HL-60/S4 treated with retinoic acid at 250 ng/mL for 4 days and 3 days (cell line): Measurements from ENCODE around the gene GTF2E1.

Source experiments
- in situ Hi-C: fragments of 300-500 bp; cut with MboI; formaldehyde crosslinking; loops from 2 replicates; pipeline ENCODE4 v1.7.0; 2022; ENCODE audit warnings: low sequenced_read_pairs

Gene GTF2E1

DNA sequence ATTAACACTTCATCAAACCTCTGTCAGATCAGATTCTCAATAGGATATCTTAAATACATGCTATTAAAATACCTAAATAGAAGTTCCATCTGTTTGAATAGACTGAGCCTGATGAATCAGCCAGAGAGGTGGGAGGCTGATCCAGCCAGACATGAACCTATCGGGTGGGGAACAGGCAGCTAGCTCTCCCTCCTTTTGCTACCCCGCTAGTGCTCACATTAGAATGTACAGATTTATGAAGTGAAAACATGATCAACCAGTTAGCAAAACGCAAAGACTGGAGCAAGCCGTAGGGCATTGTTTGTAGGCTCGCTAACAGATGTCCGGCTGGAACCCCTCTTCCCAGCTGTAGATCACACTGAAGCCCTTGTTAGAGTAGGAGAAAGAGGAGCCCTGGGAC is 54.4 kb downstream of the GTF2E1 start:
- in situ Hi-C loops = loop anchor here (25.0 kb wide), 1 partner anchor 235 kb away; no protein-coding TSS in a partner anchor

DNA sequence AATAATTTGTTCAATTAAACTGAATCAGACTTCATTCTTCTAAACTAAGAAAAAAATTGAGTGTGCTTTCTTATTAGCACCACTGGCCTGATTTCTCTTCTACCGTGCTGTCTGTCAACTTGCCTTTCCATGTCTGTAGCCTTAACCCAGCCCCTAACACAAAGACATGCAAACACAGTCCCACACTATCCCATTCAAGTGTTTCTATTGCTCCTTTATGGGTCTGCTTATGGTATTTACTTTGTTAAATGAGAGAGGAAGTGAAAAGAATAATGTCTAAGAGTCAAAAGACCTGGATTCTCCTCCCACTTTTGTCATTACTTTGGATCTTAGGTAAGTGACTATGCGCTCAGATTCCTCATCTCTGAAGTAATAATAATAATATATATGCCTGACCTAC is 55.3 kb downstream of the GTF2E1 start:
- in situ Hi-C loops = loop anchor here (25.0 kb wide), 1 partner anchor 236 kb away; no protein-coding TSS in a partner anchor

DNA sequence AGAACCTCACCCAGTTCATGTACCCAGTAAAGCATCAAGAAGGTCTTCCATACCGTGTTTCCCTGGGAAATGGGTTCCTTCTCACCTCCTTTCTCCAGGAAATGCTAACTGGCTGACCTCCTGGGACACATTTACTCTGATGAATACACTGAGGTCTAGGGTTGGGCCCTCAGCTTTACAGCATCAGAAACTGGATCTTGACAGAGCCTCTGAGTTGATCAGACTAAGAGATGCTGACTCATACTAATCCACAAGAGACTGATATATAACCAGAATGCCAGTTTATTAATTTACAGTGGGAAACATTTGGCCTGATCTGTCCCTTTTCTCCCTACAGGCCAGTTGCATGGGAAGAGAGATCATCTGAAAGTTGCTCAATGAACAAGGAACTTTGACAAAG is 55.8 kb downstream of the GTF2E1 start:
- in situ Hi-C loops = loop anchor here (25.0 kb wide), 1 partner anchor 236 kb away; no protein-coding TSS in a partner anchor

DNA sequence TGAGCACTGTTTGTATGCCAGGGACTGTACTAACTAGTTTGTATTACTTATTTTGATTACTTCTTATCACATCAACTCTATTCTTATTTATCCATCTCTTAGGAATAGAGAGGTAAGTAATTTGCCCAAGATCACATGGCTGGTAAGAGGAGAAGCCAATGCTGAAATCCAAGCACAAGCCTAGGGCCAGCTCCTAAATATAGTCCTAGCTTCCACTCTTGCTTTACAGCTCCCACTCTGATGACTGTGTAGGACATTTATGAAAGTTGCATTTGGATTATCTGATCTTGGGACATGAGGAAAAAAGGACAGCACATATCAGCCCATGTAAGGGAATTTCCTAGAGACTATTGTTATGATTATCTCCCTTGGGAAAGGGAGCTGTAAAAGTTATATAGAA is 58.1 kb downstream of the GTF2E1 start:
- in situ Hi-C loops = no loop called here

DNA sequence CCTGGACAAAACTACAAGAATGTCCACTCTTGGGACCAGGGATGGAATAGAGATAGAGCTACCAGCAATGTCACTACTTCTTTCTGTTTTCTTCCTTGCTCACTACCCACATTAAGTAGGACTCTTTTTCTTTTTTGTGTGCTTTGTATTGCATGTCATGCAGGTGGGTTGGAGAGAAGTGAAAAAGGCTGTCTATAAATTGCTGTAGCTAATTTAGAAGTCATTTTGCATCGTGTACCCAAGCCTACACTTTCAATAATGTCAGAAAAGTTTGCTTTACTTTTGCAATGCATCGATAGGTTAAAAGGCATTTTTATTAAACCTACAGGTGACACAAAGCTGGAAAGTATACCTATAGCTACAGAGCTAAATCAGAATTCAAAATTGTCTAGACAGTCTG is 58.9 kb downstream of the GTF2E1 start:
- in situ Hi-C loops = no loop called here

DNA sequence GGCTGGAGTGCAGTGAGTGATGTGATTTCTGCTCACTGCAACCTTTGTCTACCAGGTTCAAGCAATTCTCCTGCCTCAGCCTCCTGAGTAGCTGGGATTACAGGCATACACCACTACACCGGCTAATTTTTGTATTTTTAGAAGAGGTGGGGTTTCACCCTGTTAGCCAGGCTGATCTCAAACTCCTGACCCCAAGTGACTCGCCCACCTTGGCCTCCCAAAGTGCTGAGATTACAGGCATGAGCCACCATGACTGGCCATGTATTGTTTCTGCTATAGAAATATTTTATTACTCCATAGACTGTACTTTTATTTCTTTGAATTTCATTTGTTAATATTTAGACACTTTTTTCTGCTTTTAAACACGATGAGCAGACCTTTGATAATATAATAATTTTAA is 60.4 kb downstream of the GTF2E1 start:
- in situ Hi-C loops = no loop called here

DNA sequence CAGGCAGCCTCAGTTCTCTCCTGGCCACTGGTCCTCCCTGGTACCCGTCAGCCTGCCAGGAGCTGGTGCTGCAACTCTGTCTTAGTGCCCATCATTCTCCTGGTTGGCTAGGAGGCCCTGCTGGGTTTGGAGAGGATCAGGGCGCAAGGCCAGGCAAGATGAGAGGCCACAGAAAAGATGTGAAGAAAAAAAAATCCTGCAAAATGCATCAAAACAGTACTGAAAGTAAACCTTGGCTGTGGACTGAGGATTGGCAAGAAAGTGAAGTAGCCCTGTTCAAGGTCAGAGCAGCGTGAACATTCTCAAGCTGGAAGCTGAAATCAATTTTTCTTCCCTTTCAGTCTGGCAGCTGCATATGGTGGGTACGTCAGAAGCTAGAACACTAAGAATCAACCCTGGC is 74.2 kb downstream of the GTF2E1 start:
- in situ Hi-C loops = no loop called here

DNA sequence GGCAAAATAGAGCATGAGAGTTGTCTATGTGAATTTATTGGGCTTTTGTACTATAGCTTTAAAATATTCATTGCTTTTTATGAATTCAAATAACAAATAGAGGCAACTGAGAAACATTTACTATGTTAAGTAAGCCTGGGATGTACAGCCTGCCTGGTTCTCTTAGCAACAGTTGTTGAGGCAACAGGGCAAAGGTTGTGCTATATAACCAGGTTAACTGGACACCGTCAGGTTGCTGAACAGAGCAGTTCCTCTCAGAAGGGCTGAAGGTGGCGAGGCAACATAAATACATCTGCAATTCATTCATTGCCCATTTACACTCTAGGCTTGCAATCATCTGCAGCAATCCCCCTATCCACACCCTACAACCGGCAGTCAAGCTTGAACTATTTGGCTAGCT is 78.2 kb downstream of the GTF2E1 start:
- in situ Hi-C loops = no loop called here

DNA sequence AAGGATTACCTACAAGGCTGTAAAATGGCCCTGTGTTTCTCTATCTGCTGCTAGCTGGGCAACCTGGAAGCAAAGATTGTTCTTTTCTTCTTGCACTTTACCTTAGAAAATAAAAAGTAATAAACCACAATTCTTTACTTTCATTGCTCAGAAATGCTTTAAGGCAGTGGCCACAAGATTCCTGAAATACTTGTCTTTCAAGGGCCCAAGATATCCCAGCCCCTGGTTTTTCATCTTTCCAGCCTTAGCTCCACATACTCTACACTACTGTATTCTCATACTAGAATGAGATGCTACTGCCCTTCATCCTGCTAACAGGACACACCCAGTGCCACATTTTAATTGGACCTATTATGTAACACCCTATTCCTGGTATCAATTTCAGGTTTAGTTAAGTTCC is 78.9 kb downstream of the GTF2E1 start:
- in situ Hi-C loops = no loop called here

DNA sequence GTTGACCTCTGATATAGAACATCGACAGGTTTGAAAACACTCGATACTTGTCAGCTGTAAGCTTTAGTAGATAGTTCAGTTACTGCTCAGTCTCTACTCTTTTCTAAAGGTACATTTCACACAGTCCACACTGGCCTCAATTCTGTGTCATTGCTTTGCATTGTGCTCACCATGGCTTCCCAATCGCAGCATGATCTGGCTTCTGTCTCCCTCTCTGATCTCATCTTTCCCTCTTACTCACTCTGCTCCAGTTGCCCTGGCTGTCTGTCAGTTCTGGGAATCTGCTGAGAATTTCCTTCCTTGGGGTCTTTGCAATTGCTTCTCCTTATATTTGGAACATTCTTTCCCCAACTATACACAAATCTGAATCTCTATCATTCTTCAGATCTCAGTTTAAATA is 80.6 kb downstream of the GTF2E1 start:
- in situ Hi-C loops = no loop called here

DNA sequence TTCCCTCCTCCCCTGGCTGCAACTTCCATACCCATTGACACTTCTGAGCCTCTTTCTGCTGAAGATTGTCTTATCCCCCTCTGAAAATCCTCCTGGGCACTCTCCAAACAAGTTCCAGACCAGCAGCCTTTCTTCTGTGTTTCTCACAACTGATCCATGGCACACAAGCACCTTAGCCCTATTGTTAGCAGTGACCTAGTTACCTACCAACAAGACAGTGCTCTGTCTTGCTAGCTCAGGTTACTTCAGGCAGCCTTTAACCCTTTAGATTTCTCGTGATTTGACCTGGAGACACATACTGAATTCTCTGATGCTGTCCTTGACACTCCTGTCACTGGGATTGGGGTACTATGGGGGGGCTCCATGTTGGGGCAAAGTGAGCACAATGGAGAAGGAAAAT is 82.1 kb downstream of the GTF2E1 start:
- in situ Hi-C loops = no loop called here

DNA sequence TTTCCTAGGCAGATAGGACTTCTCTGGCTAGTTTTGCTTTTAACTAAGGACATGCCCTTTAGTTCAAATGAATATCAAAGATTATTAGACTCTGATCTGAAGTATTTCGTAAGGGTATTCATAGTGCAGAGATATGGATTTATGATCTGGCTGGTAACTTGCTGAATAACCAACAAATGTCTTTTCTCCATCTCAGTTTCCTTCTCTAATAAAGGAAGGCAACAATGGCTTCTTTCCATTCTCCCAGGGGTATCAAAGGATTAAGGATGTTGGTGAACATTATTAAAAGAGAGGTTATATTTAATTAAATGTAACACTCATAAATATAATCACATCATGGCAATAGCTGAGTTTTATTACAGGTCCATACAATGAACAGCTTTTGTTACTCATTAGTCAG is 86.3 kb downstream of the GTF2E1 start:
- in situ Hi-C loops = no loop called here

DNA sequence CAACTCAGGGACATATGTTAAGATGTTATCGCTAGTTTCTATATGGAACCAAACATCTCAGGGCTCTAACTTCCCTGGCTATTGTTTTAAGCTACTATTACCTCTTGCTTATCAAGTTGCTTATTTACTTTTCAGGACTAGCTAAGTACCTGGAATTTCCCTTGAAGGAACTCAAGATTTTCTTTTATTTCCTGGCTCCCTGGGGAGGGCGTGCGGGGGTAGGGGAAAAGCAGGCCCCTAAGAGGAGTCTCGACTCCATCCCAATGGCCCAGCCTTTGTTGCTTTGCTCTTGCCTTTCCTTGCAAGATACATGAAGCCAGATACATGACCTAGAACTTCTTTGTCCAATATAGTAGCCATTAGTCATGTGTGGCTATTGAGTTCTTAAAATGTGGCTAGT is 88.5 kb downstream of the GTF2E1 start:
- in situ Hi-C loops = no loop called here
